ENCODE data around the gene CCDC154.

Gene CCDC154

DNA sequence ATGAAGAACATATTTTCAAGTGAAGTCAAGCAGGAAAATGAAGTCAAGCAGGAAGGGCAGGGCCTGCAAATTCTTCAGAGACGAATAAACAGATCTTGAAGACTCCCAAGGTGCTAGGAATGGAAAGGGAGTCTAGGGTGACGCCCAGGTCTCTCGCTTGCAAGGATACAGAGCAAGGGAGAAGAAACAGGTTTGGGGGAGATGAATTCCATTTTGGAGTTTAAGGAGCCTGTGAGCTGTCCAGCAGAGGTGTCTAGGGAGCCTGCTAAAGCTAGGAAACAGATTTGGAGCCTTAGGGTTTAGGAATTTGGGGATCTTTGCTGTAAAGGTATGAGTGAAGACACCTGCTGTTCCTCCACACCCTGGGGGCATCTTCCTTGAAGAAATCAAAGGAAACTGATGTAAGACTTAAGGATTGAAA is 27.8 kb downstream of the CCDC154 start:
- DNase-seq (ENCODE audit: low spot score): no peak

DNA sequence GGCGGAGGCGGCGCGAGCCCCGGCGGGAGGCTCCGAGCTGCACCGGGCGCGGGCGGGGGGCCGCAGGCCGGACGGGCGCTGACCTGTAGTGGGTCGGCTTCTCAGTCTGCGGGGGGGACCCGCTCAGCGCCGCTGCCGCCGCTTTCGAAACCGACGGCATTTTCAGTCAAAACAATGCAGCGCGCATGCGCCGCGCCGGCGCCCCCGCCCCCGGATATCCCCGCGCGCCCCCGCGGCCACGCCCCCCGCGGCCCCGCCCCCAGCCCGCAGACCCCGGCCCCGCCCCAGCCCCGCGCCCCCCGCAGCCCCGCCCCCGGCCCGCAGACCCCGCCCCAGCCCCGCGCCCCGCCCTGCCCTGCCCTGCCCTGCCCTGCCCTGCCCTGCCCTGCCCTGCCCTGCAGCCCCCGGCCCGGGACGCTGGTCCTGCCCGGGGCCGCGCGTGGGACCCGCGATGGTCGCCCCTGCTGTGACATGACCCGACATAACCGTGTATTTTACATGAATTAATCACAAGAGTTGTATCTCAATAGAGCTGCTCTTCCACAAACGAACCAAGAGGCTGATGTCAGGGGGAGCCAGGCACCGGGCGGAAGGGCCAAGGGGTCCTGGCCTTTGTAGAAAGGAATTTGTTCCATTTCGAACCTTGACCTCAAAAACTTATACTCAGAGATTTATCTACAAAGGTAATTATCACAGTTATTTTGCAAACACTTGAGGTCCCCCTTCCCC is 29.7 kb downstream of the CCDC154 start, which contains the start of gene UNKL:
Gene UNKL, minus strand, starts transcription at position 173 of the 729 bp plus-strand sequence. Its CDS starts 13 bp downstream, at position 160.
- DNase-seq (ENCODE audit: low spot score): peak; percentile 19

DNA sequence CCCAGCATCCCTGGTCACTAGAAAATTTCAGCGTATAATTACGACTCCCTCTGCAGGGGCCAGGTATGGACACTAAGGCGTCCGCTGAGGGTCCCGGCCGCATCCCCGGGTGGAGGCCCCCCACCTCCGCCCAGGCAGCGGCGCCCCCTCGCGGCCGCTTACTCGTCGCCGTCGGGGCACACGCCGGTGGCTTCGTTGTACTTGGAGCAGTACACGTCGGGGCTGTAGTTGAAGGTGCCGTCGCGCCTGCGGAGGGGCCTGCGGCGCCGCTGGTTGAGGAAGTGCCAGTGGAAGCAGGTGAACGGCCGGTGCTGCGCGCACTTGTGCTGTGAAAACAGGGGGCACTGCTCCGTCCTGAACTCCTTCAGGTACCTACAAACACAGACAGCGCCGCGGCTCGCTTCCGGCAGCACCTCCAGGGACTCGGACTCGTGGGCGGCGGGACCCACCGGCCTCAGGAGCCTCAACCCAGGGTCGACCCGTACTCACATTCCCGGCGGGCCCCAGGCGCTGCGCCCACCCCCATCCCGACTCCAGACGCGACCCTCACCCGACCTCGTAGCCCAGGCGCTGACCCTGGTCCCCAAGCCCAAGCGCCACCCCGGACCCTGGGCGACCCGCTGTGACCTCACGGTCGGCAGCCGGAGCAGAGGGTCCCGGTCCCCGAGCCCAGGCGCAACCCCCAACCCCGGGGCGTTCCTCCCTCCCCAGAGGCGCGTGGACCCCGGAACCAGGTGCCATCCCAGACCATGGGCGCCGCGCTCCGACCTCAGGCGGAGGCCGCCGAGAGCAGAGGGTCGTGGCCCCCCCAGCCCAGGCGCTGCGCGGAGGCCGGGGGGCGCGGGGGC is 30.4 kb downstream of the CCDC154 start:
- no peak for DNase-seq (ENCODE audit: low spot score)

DNA sequence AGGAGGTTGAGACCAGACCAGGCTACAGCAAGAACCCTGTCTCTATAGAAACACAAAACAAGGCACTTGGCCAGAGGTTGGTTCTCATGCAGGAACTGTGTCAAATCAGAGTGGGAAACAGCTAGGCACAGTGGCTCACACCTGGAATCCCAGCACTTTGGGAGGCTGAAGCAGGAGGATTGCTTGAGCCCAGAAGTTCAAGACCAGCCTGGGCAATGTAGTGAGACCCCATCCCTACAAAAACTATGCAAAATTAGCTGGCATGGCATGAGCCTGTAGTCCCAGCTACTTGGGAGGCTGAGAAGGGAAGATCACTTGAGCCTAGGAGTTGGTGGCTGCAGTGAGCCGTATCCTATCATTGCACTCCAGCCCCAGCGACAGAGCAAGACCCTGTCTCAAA is 31.5 kb downstream of the CCDC154 start:
- DNase-seq (ENCODE audit: low spot score): no peak

DNA sequence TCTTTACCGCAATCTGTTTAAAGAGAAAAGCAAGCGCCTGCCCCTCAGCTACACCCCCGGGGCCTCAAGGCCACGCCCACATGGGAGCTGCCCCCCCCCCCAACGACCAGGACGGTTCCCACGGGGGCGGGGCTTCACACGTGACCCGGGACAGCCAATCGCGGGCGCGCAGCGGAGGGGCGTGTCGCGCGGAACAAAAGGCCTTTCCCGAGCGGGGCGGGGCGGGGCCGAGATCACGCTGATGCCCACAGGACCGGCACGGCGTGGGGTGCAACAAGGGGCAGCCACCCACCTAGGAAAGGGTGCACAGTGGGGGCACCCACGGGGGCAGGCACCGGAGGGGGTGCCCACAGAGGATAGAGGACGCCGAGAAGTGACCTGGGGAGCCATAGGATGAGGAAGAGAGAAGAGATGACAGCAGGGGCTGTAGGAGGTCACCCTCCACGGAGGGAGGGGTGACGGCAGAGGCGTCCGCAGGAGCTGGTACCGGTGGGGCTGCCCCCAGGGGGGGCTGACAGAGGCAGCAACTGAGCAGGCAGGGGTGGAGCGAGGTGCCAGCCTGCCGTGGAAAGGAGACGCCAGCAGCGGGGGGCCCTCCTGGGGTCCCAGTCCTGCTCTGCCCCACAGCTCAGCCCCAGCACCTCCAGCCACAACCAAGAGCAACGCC is 36.1 kb downstream of the CCDC154 start:
- peak; percentile 80 for DNase-seq (ENCODE audit: low spot score)

DNA sequence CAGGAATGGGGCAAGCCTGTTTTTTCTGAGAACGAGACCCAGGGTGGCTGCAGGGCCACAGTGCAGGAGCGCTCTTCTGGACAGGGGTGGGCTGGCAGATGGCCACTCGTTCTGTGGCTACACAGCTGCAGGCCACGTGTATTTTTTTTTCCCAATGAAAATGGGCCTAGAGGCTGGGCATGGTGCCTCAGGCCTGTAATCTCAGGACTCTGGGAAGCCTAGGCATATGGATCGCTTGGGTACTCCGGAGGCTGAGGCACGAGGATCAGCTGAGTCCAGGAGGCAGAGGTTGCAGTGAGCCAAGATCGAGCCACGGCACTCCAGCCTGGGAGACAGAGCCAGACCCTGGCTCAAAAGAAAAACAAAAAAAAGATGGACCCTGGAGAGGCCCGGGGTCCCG is 36.6 kb downstream of the CCDC154 start:
- peak; percentile 19 for DNase-seq (ENCODE audit: low spot score)

DNA sequence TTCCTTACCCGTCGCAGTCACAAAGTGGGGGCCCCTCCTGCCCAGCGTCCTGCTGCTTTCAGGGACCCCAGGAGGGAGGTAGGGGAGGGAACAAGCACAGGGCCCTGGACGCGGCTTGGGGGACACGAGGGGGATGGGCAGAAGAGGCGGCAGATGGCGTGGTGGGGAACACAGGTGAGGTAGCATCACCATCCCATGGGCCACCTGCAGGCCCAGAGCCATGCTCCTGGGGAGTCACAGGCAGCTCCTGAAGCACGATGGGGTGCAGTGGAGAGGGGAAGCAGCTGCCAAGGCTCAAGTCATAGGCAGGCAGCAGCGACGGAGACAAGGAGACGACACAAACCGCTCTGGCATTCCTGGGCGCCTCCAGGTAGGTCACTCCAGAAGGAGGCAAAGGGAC is 40.6 kb downstream of the CCDC154 start:
- DNase-seq (ENCODE audit: low spot score): no peak

DNA sequence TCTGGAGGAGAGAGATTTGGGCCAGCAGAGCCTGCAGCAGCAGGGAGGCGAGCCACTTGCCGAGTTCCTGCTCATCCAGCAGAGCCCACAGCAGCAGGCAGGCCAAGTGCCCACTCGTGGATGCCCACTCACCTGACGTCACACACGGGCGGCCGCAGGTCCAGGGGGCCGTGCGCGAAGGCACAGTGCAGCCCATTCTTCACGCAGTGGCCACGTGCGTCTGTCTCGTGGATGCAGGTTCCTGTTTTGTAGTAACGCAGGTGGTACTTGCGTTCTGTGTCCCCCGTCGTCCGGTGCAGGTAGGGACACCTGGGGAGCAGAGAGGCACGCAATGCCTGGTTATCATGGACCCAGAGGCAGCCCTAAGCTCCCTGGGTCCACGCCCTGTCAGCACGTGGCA is 41.3 kb downstream of the CCDC154 start:
- DNase-seq (ENCODE audit: low spot score): no peak

DNA sequence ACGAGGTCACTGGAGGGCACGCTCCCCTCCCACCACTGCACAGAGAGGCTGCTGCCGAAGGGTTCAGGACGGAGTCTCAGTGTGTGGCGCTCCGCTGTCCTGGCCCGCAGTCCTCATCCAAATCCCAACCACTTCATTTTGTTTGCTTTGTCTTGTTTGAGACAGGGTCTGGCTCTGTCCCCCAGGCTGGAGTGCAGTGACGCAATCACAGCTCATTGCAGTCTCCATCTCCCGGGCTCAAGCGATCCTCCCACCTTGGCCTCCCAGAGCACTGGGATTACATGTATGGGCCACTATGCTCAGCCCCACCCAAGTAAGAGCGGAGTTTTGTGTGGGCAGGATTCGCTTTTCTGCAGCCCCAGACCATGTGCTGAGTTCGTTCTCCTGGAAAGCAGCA is 42.6 kb downstream of the CCDC154 start:
- DNase-seq (ENCODE audit: low spot score): no peak

DNA sequence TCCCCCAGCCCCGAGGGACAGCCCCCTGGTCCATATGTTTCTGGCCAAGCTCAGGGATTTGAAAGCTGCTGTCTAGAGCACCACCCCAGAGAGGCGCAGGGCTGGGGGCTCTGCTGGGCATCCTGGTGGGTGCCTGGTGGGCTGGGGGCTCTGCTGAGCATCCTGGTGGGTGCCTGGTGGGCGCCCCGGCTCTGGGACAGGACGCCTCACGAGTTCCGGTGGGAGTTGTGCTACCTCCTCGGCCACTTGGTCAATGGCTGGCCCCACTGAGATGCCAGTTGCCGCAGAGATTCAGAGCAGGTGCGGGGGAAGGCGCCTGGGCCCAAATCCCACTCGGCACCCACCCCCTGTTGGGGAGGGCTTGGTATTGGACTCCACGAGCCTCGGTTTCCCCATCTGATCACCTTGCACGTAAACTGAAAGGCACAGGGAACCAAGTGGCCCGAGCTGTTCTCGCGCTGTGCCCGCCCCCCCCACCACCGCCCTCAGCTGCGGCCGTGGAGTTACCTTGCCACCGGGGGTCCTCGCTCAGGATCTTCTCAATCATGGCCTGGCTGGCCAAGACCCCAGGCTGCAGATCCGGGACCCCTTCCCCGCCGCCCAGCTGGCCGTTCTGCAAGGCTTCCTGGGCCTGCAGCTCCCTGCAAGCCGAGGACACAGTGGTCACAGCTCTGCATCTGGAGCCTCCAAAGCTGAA is 43.1 kb downstream of the CCDC154 start:
- no peak for DNase-seq (ENCODE audit: low spot score)

DNA sequence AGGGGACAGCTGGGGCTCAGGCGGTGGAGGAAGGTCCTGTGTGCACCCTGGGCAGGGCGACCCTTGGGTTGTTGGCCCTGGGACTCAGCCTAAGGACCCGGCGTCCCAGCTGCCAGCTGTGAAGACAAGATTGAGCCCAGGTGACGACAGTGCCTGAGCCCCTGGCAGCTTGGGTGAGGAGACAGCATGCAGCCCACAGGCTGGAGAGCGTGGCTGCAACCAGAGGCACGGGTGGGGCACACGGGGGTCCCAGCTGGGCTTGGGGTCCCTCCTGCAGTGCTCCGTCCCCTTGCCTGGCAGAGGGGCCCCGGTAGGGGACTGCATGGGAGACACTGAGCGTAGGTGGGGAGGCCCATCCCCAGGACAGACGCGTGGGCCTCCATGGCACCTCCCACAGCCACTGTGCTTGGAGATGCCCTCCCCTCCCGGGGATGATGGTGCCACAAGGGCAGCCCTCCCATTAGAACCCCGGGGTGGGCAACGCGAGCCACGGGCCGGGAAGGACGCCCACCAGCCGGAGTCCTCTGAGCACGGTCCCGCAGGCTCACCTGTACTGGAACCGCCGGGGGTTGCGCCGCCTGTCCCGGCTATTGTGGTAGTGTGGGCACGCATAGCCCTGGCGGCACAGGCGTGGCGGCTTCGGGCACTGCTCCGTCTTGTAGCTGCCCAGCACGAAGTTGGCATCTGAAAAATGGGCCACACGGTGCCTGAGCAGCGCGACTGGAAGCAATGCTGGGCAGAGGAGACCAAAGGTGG is 45.4 kb downstream of the CCDC154 start:
- DNase-seq (ENCODE audit: low spot score): no peak

DNA sequence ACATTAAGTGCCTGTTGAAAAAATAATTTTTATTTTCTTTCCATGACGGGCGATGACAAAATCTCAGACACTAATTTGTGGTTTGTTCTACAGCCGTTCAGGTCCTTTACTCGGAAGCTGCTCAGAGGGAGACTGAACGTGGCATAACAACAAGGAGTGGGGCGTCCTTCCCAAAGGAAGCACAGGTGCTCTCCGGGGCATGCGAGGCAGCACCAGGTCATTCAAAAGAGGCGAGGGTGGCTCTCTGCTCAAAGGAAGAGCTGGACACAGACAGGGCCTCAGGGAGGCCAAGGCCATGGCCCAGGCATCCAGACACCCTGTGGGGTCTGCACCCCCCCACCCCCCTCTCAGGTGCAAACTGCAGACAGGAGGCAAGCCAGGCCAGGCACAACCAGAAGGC is 46.0 kb downstream of the CCDC154 start:
- no peak for DNase-seq (ENCODE audit: low spot score)

DNA sequence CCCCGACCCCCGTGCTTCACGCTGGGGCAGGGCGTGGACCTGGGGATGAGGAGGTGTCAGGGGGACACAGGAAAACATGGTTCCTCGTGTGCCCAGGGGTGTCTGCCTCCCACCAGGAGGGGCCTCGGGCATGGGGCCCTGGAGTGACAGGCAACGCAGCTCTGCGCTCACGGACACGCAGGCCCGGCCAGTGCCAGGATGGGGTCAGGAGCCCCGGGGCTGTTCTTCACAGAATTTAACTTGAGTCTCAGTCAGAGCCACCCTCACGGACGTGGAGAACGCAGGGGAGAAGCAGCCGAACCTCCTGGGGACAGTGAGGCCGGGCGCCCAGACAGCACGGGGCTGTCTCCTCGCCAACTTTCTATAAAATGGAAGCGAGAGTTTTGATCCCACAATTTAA is 46.6 kb downstream of the CCDC154 start:
- DNase-seq (ENCODE audit: low spot score): no peak

DNA sequence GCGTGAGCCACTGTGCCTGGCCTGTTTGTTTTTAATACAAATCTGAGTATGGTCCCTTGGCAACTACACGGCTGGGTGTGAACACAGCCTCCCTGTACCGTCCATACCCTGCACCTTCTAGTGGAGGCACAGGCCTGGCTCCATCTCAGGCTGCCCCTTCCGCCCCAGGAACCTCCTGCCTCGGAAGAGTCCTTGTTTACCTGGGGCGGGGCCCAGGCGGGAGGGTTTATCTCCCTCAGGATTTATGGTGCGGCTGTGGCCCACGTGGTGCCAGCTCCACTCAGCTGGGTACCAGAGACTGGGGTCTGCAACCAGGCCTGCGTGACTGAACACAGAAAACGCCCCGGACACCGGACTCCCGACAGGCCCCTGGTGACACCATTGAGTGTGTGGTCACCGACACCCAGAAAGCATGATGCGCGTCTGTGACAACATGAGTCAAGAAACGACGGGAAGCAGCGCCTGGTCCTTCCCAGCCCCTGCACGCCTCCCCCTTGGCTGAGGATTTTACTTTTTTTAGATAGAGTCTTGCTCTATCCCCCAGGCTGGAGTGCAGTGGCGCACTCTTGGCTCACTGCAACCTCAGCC is 48.8 kb downstream of the CCDC154 start:
- no peak for DNase-seq (ENCODE audit: low spot score)

DNA sequence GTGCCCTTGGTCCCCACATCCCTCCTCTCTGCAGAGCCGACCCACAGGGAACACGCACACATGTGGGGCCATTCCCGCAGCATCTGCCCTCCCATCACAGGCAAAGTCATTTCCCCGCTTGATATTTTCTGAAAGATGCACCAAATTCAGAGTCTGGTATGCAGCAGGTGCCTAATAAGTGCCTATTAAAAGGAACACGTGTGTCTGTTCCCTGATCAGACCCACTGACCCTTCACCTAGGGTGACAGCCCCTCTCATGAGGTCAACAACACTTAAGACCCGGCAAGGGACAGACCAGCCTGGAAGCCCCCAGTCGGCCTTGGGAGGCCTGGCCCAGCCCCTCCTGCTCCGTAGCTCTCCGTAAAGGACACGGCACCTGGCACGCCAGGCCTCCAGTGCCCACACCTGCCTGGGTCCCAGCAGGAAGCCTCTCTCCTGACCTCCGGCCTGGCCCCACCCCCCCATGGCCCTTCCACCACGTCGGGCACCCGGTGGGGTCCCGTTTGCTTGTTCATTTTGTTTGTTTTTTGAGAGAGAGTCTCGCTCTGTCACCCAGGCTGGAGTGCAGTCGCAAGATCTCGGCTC is 49.9 kb downstream of the CCDC154 start:
- DNase-seq (ENCODE audit: low spot score): no peak

DNA sequence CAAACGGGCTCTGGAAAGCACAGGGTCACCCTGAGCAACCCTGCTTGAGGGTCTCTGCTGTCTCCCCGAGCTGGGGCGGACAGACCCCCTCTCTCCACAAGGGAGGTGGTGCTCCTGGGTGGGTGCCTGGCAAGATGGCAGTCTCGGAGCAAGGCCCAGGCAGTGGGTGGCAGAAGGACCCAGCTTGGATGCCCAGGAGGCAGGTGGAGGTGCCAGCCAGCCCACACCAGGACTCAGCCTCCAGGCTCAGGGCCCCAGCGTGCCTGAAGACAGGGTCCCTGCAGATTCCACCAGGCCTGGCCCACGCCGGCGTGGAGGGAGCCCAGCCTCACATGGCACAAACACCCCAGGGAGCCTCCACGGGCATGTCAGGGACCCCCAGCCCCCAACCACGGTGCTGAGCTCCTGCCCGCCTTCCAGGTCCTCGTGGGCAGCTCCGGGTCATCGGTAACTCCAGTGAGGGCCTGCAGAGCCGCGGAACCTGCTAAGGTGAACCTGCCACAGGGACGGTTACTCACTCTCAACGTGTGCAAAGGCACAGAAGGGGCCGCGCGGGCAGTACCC is 50.7 kb downstream of the CCDC154 start:
- DNase-seq (ENCODE audit: low spot score): no peak

DNA sequence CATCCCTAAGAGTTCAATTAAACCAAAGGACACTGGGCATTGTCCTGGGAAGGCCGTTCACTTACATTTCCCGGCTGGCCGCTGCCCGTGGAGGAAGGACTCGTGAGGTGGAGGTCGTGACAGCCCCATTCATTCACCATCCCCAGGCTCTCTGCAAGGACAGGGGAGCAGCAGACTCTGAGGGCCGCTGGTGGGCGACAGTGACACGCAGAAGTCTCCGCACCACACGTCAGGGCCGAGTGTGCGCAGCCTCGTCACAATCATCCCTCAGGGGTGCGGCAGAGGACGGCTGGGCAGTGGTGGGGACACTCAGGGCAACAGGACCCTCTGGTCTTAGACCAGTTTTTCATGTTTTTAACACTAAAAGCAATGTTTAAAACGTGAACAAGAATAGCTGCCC is 51.5 kb downstream of the CCDC154 start:
- DNase-seq (ENCODE audit: low spot score): no peak

DNA sequence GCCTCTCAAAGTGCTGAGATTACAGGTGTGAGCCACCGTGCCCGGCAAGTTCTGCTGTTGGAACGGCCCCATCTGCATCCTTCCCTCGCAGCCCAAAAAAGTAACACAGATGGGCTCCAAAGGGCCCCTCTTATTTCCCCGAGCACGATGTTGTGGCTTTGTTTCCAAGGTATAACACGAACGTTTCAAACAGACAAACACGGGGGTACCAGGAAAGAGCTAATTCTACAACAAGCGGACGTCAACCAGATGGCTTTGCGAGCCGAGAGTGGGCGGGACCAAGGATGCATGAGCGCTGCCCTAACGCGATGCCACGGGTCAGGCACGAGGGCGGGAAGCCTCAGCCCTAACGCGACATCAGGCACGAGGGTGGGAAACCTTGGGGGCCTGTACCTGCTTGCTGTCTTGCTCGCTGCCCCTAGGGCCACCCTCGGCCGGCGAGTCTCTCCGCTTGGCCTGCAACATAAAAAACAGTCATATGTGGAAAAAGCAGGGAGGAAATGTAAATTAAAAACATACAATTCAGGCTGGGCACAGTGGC is 54.0 kb downstream of the CCDC154 start:
- no peak for DNase-seq (ENCODE audit: low spot score)

DNA sequence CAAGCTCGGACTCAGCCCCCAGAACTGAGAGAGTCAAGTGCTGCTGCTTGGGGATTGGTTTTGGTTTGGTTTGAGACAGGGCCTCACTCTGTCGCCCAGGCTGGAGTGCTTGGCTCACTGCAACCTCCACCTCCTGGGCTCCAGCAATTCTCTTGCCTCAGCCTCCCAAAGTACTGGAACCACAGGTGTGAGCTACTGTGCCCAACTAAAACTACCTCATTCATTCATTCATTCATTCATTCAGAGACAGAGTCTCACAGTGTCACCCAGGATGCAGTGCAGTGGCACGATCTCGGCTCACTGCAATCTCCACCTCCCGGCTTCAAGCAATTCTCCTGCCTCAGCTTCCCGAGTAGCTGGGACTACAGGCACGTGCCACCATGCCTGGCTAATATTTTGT is 54.6 kb downstream of the CCDC154 start:
- no peak for DNase-seq (ENCODE audit: low spot score)

DNA sequence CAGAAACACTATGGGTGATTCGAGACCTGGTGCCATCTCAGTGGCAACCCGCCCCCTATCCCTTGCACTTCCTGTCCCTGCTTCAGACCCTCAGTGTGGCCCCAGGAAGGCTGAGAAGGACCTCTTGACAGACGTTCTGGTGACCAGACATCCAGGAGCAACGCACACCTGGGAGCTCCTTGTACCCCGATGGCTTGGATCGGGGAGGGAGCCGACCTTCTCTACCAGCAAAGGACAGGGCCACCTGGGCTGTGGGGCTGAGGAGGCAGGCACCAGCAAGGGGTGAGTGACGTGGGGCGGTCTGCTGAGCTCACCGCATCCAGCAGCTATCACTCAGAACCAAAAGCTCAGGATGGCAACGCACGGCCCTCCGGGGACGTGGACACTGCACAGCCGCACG is 57.0 kb downstream of the CCDC154 start:
- no peak for DNase-seq (ENCODE audit: low spot score)
